Right lobe of liver (tissue), 6 donors: ENCODE measurements around the gene AREG. TPM values are rescaled to one million over a fixed set of nuclear protein-coding genes. Genes with fewer than 3 reads are reported as not detected.

Experiments used
- ATAC-seq, 4 donors: fragments of 200-7000 bp; cut with Tn5 transposase; one replicate each; pipeline ENCODE4 v1.9.1; 2020; ENCODE audit warnings: mild to moderate bottlenecking in 4 of 4, moderate library complexity in 4 of 4
- DNase-seq, 3 donors: peaks; one replicate each; pipeline ENCODE4 v3.0.0-alpha.2; 2020
- H3K27ac ChIP-seq, 3 donors: fragments of 200-600 bp; one replicate each; pipeline ENCODE4 v1.8.0; 2022
- H3K27me3 ChIP-seq, 2 donors: fragments of 200-600 bp; one replicate each; pipeline ENCODE4 v1.8.0; 2022
- H3K36me3 ChIP-seq, 4 donors: fragments of 200-600 bp; sonication (generic) in 1 of 4; one replicate each; pipeline versions ENCODE4 v1.5.1 to v1.8.0; 2017 to 2022; ENCODE audit warnings: control low read depth in 1 of 4
- H3K4me1 ChIP-seq, 4 donors: fragments of 200-600 bp; sonication (generic) in 1 of 4; one replicate each; pipeline versions ENCODE4 v1.5.1 to v1.8.0; 2017 to 2022; ENCODE audit warnings: control low read depth in 1 of 4
- H3K4me3 ChIP-seq, 3 donors: fragments of 200-600 bp; one replicate each; pipeline ENCODE4 v1.8.0; 2022
- H3K9me3 ChIP-seq, 4 donors: fragments of 200-600 bp; sonication (generic) in 1 of 4; one replicate each; pipeline versions ENCODE4 v1.5.1 to v1.8.0; 2017 to 2022; ENCODE audit warnings: control low read depth in 1 of 4
- POLR2A ChIP-seq: fragments of 450-650 bp; IDR thresholded peaks from one replicate; pipeline ENCODE4 v1.6.1; 2017; ENCODE audit warnings: antibody characterized with exemption, mild to moderate bottlenecking
- WGBS: methylation state at CpG from one replicate; pipeline ENCODE4 v1.1.6; 2018; ENCODE audit warnings: low coverage, low lambda C conversion rate; ENCODE audit not compliant: insufficient coverage; ENCODE audit errors: missing lambda C conversion rate; 5-methylcytosine and 5-hydroxymethylcytosine counted together
- intact Hi-C, 2 donors: fragments of 100-400 bp; cut with DNase I; formaldehyde crosslinking; loops; one replicate each; pipeline versions ENCODE4 v1.11.2 to v1.14.1; 2022
- total RNA-seq, 6 experiments: library from RNA; depleted of rRNA in 2 of 6; stranded (reverse); fragments of >200 nt in 2 of 6; fragmentation: NEBNext Ultra II Directional in 3 of 6; extraction: Animal tissue kit (Norgen Biotek cat#: 25700) in 3 of 6; gene quantifications; one replicate each; pipeline versions ENCODE4 v1.1.0 to v1.2.4, GENCODE V29; 2016 to 2023
- TF ChIP-seq, protein P1 (sequence below), 4 donors: fragments of 200-600 bp in 3 of 4; fragments of 450-650 bp in 1 of 4; IDR thresholded peaks; one replicate each; pipeline versions ENCODE4 v1.5.1 to v1.8.0; 2016 to 2022; ENCODE audit warnings: antibody characterized with exemption in 4 of 4, mild to moderate bottlenecking in 2 of 4
- donor health status: DM: no; HTN: yes; CAD: no.
- donor health status: DM: no; HTN: no; CAD: no.
- donor health status: DM: no; HTN: no; CAD: no.
- donor health status: DM: no; HTN: yes; CAD: no.
- donor health status: DM: no; HTN: yes; CAD: no.

AREG gene
- total RNA-seq, 6 experiments from 2014 or later = 0.24 to 2.7 (median 0.39) TPM; not detected in 3

DNA sequence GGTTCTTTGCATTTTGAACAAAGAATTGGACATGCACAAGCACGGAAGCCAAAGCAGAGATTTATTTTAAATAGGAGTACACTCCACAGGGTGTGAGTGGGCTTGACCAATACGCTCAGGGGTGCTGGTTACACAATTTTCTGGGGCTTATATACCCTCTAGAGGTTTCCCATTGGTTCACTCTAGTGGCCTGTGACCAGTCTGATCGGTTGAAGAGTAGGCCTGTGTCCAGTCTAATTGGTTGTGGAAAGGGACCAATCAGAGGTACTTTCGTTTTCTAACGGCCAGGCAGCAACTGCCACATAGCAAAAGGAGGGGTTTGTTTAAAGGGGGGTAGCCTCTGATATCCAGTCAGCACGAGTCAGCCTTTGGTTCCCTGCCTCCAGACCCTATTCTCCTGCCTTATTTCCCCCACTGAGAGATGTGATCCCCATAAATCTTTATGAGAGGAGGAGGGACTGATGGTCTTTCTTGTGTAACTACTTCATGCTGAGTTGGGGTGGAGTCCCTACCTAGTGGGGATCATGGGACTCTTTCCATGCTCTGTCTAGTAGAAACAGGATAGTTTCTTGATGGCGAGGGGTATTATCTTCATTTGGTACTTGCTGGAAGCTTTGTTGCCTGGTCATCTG, 11.3 kb upstream of the AREG start:
- no peak for DNase-seq
- no peak for ATAC-seq
- no peaks in the 10 kb centered on the region for H3K36me3 ChIP-seq
- intact Hi-C loops = no loop called here
- H3K27me3 ChIP-seq = no peaks in the 10 kb centered on the region
- H3K9me3 ChIP-seq = no peaks in the 10 kb centered on the region
- 57% methylated on average over 6 of the region's 7 CpGs for WGBS
- no peak overlapping the region for H3K27ac ChIP-seq
- TF ChIP-seq, protein P1, sequence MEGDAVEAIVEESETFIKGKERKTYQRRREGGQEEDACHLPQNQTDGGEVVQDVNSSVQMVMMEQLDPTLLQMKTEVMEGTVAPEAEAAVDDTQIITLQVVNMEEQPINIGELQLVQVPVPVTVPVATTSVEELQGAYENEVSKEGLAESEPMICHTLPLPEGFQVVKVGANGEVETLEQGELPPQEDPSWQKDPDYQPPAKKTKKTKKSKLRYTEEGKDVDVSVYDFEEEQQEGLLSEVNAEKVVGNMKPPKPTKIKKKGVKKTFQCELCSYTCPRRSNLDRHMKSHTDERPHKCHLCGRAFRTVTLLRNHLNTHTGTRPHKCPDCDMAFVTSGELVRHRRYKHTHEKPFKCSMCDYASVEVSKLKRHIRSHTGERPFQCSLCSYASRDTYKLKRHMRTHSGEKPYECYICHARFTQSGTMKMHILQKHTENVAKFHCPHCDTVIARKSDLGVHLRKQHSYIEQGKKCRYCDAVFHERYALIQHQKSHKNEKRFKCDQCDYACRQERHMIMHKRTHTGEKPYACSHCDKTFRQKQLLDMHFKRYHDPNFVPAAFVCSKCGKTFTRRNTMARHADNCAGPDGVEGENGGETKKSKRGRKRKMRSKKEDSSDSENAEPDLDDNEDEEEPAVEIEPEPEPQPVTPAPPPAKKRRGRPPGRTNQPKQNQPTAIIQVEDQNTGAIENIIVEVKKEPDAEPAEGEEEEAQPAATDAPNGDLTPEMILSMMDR (IDR thresholded peaks at IDR 0.05) = no peak
- no peak for TF ChIP-seq POLR2A
- no peak overlapping the region for H3K4me3 ChIP-seq
- no peaks in the 10 kb centered on the region for H3K4me1 ChIP-seq

GRCh38 chr4:74435296-74435695, 9.6 kb upstream of the AREG start:
- H3K27ac ChIP-seq = no peak overlapping the region
- no peaks in the 10 kb centered on the region for H3K27me3 ChIP-seq
- intact Hi-C loops = no loop called here
- H3K36me3 ChIP-seq = no peaks in the 10 kb centered on the region
- TF ChIP-seq POLR2A = no peak
- TF ChIP-seq, protein P1 (IDR thresholded peaks at IDR 0.05) = no peak
- H3K4me1 ChIP-seq = no peaks in the 10 kb centered on the region
- ATAC-seq (no peak), DNase-seq (no peak)
- H3K9me3 ChIP-seq = no peaks in the 10 kb centered on the region
- no peak overlapping the region for H3K4me3 ChIP-seq
- WGBS = 82% methylated on average over 1 of the region's 1 CpG

DNA sequence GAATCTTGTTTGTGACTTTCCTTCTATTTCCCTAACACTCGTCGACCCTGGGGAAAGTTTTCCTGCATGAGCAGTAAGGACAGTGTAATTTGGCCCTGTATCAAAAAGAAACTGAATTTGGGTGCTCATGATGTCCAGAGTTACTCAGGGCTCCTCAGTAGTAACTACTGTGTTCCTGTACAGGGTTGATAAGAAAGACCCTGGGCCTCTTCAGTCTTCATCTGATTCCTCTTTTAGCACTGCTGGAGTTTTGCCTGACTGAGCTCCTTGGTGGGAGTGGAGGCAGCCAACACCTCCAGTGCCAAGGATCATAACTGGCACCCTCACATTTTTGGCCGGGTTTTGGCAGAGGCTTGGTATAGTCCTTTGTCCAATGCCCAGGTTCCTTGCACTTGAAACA, 7.1 kb upstream of the AREG start:
- Histone ChIP-seq H3K27ac (no peak overlapping the region), H3K4me3 (no peak overlapping the region), H3K27me3 (no peaks in the 10 kb centered on the region), H3K4me1 (no peaks in the 10 kb centered on the region), H3K36me3 (no peaks in the 10 kb centered on the region), H3K9me3 (no peaks in the 10 kb centered on the region)
- intact Hi-C loops = no loop called here
- TF ChIP-seq, protein P1 (IDR thresholded peaks at IDR 0.05) = no peak
- no peak for TF ChIP-seq POLR2A
- 63% methylated on average over 3 of the region's 3 CpGs for WGBS
- ATAC-seq (no peak), DNase-seq (no peak)

DNA sequence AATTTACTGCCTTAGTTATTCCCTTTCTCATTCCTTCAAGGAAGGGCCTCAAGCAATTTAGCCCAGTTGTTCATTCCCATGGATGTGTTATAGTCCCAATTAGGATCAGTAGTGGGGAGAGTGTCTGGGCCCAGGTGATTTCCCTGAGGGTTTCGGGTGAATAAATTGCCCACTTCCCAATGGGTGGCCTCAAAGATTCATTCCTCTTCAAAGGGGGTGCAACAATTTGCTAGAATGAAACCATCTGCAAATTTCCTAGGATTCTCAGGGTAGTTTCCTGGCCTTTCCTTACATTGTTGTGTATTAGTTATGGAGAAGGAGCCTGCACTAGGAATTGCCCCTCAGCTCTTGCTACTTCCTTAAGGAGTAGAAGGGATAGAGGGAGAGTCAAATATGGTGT, 6.3 kb upstream of the AREG start:
- no CpG with 5 or more reads among the region's 1 CpG for WGBS
- no peak for ATAC-seq
- Histone ChIP-seq H3K4me1 (no peaks in the 10 kb centered on the region), H3K27ac (no peak overlapping the region), H3K36me3 (no peaks in the 10 kb centered on the region), H3K4me3 (no peak overlapping the region), H3K27me3 (no peaks in the 10 kb centered on the region), H3K9me3 (no peaks in the 10 kb centered on the region)
- intact Hi-C loops = no loop called here
- TF ChIP-seq, protein P1 (IDR thresholded peaks at IDR 0.05) = no peak
- TF ChIP-seq POLR2A = no peak
- DNase-seq = no peak

DNA sequence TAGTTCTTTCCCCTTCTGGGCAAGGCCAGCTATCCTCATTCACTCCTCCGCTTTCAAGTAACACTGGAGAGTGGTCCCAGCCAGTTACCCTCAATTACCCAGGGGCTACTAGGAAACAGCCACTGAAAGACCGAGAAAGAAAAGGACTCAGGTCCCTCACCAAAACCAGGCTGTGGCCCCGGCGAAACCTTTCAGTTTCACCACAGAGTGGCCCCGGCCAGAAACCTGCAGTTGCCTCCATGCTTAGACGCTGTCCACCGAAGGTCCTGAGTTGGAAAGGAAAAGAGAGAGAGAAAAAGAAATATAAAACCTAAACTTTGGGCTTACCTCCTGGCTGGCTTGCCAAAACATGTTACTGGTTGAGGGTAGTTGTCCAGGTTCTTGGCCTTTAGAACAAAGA, 5.0 kb upstream of the AREG start:
- H3K36me3 ChIP-seq = no peaks in the 10 kb centered on the region
- DNase-seq (no peak), ATAC-seq (no peak)
- no peak overlapping the region for H3K4me3 ChIP-seq
- no peaks in the 10 kb centered on the region for H3K27me3 ChIP-seq
- intact Hi-C loops = no loop called here
- TF ChIP-seq POLR2A = no peak
- TF ChIP-seq, protein P1 (IDR thresholded peaks at IDR 0.05) = no peak
- H3K4me1 ChIP-seq = no peaks in the 10 kb centered on the region
- WGBS = 83% methylated on average over 6 of the region's 7 CpGs
- H3K27ac ChIP-seq = no peak overlapping the region
- H3K9me3 ChIP-seq = no peaks in the 10 kb centered on the region
